ENCODE measurements around the gene CFAP97D2. TPM values are rescaled to one million over a fixed set of nuclear protein-coding genes. Genes with fewer than 3 reads are reported as not detected.

The CFAP97D2 gene
- total RNA-seq, 1 donor from 2014 or later, result not detected

GRCh38 chr13:114266241-114266640, 87.2 kb downstream of the CFAP97D2 start:
- Mint-ChIP-seq H3K4me3 (ENCODE audit: unreplicated experiment) (no peak overlapping the region), H3K27me3 (ENCODE audit: unreplicated experiment) (no peaks in the 10 kb centered on the region), H3K9me3 (ENCODE audit: unreplicated experiment) (no peaks in the 10 kb centered on the region), H3K27ac (ENCODE audit: unreplicated experiment) (no peak overlapping the region), H3K36me3 (ENCODE audit: low read depth, unreplicated experiment) (peaks cover 49% of the 10 kb centered on the region), H3K4me1 (ENCODE audit: unreplicated experiment) (no peaks in the 10 kb centered on the region)
- TF ChIP-seq, protein P1, sequence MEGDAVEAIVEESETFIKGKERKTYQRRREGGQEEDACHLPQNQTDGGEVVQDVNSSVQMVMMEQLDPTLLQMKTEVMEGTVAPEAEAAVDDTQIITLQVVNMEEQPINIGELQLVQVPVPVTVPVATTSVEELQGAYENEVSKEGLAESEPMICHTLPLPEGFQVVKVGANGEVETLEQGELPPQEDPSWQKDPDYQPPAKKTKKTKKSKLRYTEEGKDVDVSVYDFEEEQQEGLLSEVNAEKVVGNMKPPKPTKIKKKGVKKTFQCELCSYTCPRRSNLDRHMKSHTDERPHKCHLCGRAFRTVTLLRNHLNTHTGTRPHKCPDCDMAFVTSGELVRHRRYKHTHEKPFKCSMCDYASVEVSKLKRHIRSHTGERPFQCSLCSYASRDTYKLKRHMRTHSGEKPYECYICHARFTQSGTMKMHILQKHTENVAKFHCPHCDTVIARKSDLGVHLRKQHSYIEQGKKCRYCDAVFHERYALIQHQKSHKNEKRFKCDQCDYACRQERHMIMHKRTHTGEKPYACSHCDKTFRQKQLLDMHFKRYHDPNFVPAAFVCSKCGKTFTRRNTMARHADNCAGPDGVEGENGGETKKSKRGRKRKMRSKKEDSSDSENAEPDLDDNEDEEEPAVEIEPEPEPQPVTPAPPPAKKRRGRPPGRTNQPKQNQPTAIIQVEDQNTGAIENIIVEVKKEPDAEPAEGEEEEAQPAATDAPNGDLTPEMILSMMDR (IDR thresholded peaks at IDR 0.05; ENCODE audit: unreplicated experiment), result no peak
- no peak for DNase-seq (ENCODE audit: low spot score)

- H3K27ac Mint-ChIP-seq (ENCODE audit: unreplicated experiment), result no peak overlapping the region
- H3K9me3 Mint-ChIP-seq (ENCODE audit: unreplicated experiment), result no peaks in the 10 kb centered on the region
- H3K27me3 Mint-ChIP-seq (ENCODE audit: unreplicated experiment), result no peaks in the 10 kb centered on the region
- H3K4me1 Mint-ChIP-seq (ENCODE audit: unreplicated experiment), result no peaks in the 10 kb centered on the region
- H3K36me3 Mint-ChIP-seq (ENCODE audit: low read depth, unreplicated experiment), result peaks cover 43% of the 10 kb centered on the region
- no peak for DNase-seq (ENCODE audit: low spot score)
- H3K4me3 Mint-ChIP-seq (ENCODE audit: unreplicated experiment), result no peak overlapping the region
- TF ChIP-seq, protein P1 (IDR thresholded peaks at IDR 0.05; ENCODE audit: unreplicated experiment), result no peak
These were observed 89.6 kb downstream of the CFAP97D2 start for GRCh38 chr13:114268344-114269280.

- H3K9me3 Mint-ChIP-seq (ENCODE audit: unreplicated experiment), result no peaks in the 10 kb centered on the region
- no peak for DNase-seq (ENCODE audit: low spot score)
- no peaks in the 10 kb centered on the region for H3K27me3 Mint-ChIP-seq (ENCODE audit: unreplicated experiment)
- peak overlapping the region; percentile 37 for H3K4me3 Mint-ChIP-seq (ENCODE audit: unreplicated experiment)
- no peaks in the 10 kb centered on the region for H3K4me1 Mint-ChIP-seq (ENCODE audit: unreplicated experiment)
- H3K36me3 Mint-ChIP-seq (ENCODE audit: low read depth, unreplicated experiment), result peaks cover 43% of the 10 kb centered on the region
- peak overlapping the region; percentile 61 for H3K27ac Mint-ChIP-seq (ENCODE audit: unreplicated experiment)
- TF ChIP-seq, protein P1 (IDR thresholded peaks at IDR 0.05; ENCODE audit: unreplicated experiment), result no peak
These were observed 90.3 kb downstream of the CFAP97D2 start for GRCh38 chr13:114269281-114269770.

Small RNA genes lying within 50 kb of the gene (microRNA-seq; reads per million reads assigned to microRNA genes)
- gene MIR548AR (ENCODE audit: unreplicated experiment), result not detected

Other genes with a start within 250 kb of the CFAP97D2 start
- 1.5 TPM for gene C13orf46, start 205.2 kb upstream of the CFAP97D2 start, total RNA-seq (ENCODE audit: unreplicated experiment)
- gene RASA3, start 46.6 kb upstream of the CFAP97D2 start, total RNA-seq (ENCODE audit: unreplicated experiment), result 34.0 TPM
- gene CDC16, start 55.6 kb downstream of the CFAP97D2 start, total RNA-seq (ENCODE audit: unreplicated experiment), result 65.4 TPM
- gene UPF3A, start 102.3 kb downstream of the CFAP97D2 start, total RNA-seq (ENCODE audit: unreplicated experiment), result 61.6 TPM
- gene CHAMP1, start 135.2 kb downstream of the CFAP97D2 start, total RNA-seq (ENCODE audit: unreplicated experiment), result 21.6 TPM